ENCODE measurements around the gene LRRC63.

DNA sequence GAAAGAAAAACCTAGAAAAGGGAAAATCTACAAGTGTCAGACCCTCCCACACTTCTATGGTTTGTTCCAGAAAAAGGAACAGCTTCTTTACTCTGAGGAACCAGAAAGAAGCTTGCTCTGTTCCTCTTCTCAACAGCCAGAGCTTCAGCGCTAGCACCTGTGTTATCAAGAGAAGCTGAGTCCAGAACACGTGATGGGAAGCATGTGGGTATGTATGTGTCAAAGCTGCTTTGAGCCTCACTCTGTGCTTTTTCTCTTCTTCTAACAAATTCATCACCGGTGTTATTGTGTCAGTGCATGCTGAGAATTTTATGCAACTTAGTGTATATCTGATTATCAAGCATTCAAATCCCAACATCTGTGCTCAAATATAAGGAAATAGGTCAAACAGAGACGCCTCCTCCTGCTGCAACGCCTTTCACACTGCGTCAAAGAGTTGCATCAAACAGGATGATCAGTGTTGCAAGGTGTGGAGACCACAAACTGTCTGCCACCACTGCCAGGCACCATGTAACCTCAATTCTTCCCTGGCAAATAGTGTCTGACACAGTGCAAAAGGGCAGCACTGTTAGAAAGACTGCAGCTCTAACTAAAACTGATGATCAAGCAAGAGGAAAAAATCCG lies 83.9 kb downstream of the LRRC63 start:
- no peak for TF ChIP-seq POLR2A (IDR thresholded peaks at IDR 0.05; ENCODE audit: low read depth, low read length)
- no peak for TF ChIP-seq POLR2AphosphoS5 (IDR thresholded peaks at IDR 0.05; ENCODE audit: low read depth, low read length)

Data from GM12892 (cell line).